HFFc6 (cell line): ENCODE measurements around the gene KBTBD12. TPM values are rescaled to one million over a fixed set of nuclear protein-coding genes. Genes with fewer than 3 reads are reported as not detected.

ENCODE experiments used
- DNase-seq: peaks from one replicate; pipeline ENCODE4 v3.0.0-alpha.2; 2018
- H3K27ac Mint-ChIP-seq: 2 replicates; pipeline ENCODE4 v1.8.0; 2020; ENCODE audit warnings: mild to moderate bottlenecking, mixed read lengths
- H3K27me3 Mint-ChIP-seq: 2 replicates; pipeline ENCODE4 v1.8.0; 2021; ENCODE audit warnings: mild to moderate bottlenecking, moderate library complexity, mixed read lengths; ENCODE audit not compliant: insufficient read depth
- H3K36me3 Mint-ChIP-seq: 2 replicates; pipeline ENCODE4 v1.8.0; 2021; ENCODE audit warnings: low read depth, mixed read lengths
- H3K4me1 Mint-ChIP-seq: 2 replicates; pipeline ENCODE4 v1.8.0; 2020; ENCODE audit warnings: low read depth, mixed read lengths
- H3K4me3 Mint-ChIP-seq: 2 replicates; pipeline ENCODE4 v1.8.0; 2020; ENCODE audit warnings: mild to moderate bottlenecking, moderate library complexity, mixed read lengths
- H3K9me3 Mint-ChIP-seq: 2 replicates; pipeline ENCODE4 v1.8.0; 2020; ENCODE audit warnings: mild to moderate bottlenecking, mixed read lengths
- CTCF ChIP-seq: fragments of 200-600 bp; sonication (generic); IDR thresholded peaks from 2 replicates; pipeline ENCODE4 v1.5.0; 2021; ENCODE audit warnings: antibody characterized with exemption, mild to moderate bottlenecking
- total RNA-seq, 6 experiments: library from RNA; stranded (reverse); fragmentation: NEBNext Ultra II Directional; extraction: Animal tissue kit (Norgen Biotek cat#: 25700); gene quantifications; 2 replicates in 1 of 6; 3 replicates in 5 of 6; pipeline ENCODE4 v1.2.3, GENCODE V29; 2021

KBTBD12 gene
- total RNA-seq, 6 experiments from 2014 or later = not detected

- no peak for DNase-seq
- no peak overlapping the region for H3K4me3 Mint-ChIP-seq
- peaks cover 25% of the 10 kb centered on the region for H3K27me3 Mint-ChIP-seq
- no peak for TF ChIP-seq CTCF
- H3K4me1 Mint-ChIP-seq = no peaks in the 10 kb centered on the region
- peaks cover 6% of the 10 kb centered on the region for H3K9me3 Mint-ChIP-seq
- no peaks in the 10 kb centered on the region for H3K36me3 Mint-ChIP-seq
- no peak overlapping the region for H3K27ac Mint-ChIP-seq
Observed at GRCh38 chr3:128004661-128005060, 89.6 kb downstream of the KBTBD12 start.

- H3K9me3 Mint-ChIP-seq = no peaks in the 10 kb centered on the region
- no peak for TF ChIP-seq CTCF
Observed at GRCh38 chr3:128006061-128007032, 91.3 kb downstream of the KBTBD12 start.

GRCh38 chr3:128007033-128007424 lies 92.0 kb downstream of the KBTBD12 start:
- DNase-seq = no peak
- TF ChIP-seq CTCF = no peak
- Mint-ChIP-seq H3K4me3 (no peak overlapping the region), H3K27ac (no peak overlapping the region), H3K4me1 (no peaks in the 10 kb centered on the region; the same call in 1 of the 2 replicates), H3K36me3 (no peaks in the 10 kb centered on the region), H3K9me3 (no peaks in the 10 kb centered on the region), H3K27me3 (peaks cover 24% of the 10 kb centered on the region)

More at GRCh38 chr3:128006061-128007032, 91.3 kb downstream of the KBTBD12 start:
- Mint-ChIP-seq H3K27me3 (peaks cover 28% of the 10 kb centered on the region), H3K4me3 (no peak overlapping the region), H3K27ac (no peak overlapping the region), H3K4me1 (no peaks in the 10 kb centered on the region), H3K36me3 (no peaks in the 10 kb centered on the region)
- no peak for DNase-seq

- Mint-ChIP-seq H3K4me1 (no peaks in the 10 kb centered on the region; the same call in 1 of the 2 replicates), H3K9me3 (no peaks in the 10 kb centered on the region), H3K27me3 (peaks cover 12% of the 10 kb centered on the region), H3K36me3 (no peaks in the 10 kb centered on the region), H3K4me3 (no peak overlapping the region), H3K27ac (no peak overlapping the region)
- DNase-seq = no peak
- no peak for TF ChIP-seq CTCF
Observed at GRCh38 chr3:128009952-128010846, 95.2 kb downstream of the KBTBD12 start.

- no peak overlapping the region for H3K27ac Mint-ChIP-seq
- peaks cover 18% of the 10 kb centered on the region for H3K27me3 Mint-ChIP-seq
- H3K4me1 Mint-ChIP-seq = no peaks in the 10 kb centered on the region; the same call in 1 of the 2 replicates
- peak; percentile 57 for TF ChIP-seq CTCF
- H3K36me3 Mint-ChIP-seq = no peaks in the 10 kb centered on the region
- no peak for DNase-seq
- no peak overlapping the region for H3K4me3 Mint-ChIP-seq
- H3K9me3 Mint-ChIP-seq = peaks cover 4% of the 10 kb centered on the region; the same call in 1 of the 2 replicates
Observed at GRCh38 chr3:128011140-128011539, 96.1 kb downstream of the KBTBD12 start.
